NT2/D1 (cell line): Measurements from ENCODE around the gene FHAD1.

Experiments used
- YY1 ChIP-seq: IDR thresholded peaks from 2 replicates; pipeline ENCODE4 v1.6.1; 2011; ENCODE audit not compliant: insufficient read length, insufficient read depth
- ZNF274 ChIP-seq: IDR thresholded peaks from 2 replicates; pipeline ENCODE4 v1.6.1; 2011; ENCODE audit warnings: mild to moderate bottlenecking, low read depth, low read length

DNA sequence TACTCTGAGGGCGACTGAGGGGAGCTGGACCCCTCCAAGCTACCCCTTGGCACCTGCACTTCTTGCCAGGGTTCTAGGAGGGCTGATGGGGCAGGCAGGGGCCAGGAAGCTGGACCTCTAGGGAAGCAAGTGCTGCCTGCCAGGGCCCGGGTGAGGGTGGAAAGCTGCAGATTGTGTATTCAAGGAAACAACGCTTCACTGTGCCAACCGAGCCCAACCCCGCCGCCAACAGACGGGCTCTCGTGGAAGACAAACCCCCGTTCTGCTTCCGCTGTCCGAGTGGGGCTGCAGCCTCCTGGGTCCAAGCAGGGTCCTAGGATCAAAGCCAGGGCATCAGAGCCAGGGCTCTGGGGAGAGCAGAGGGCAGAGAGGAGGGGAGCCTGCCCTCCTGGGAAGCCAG, 165.8 kb downstream of the FHAD1 start:
- no peak for TF ChIP-seq YY1
- no peak for TF ChIP-seq ZNF274
